Measurements from ENCODE around the gene USF1.

Gene USF1

DNA sequence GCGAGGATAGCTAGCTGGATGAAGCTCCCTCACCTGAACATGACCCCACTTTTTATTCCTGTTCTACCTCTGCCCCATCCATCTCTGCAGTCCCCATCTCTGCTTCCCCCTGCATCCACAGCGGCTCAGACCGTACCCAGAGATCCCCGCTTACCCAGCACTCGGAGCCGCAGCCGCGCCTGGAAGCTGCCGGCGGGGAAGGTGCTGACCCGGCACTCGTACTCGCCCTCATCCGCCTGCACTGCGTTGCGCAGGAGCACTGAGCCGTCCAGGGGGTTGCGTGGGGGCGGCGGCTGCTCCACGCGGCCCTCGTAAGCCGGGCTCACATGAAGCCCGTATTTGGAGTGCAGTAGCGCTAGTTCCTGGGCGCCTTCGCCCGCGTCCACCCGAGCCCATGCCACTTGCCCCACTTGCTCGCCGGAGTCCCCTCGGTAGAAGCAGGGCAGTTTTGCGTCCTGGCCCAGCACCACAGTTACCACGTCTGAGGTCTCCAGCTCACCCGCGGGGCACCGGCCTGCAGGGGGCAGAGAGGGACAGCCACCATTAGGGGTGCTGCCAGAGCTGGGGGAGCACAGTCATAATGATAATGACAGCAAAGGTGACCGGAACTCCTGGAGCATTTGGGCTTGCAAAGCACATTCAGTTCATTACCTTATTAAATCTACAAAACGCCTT, 33.8 kb upstream of the USF1 start:
- DNase-seq (ENCODE audit: low read depth, low spot score), result no peak
- in situ Hi-C loops (cut with HindIII; ENCODE audit: low sequenced_read_pairs), result no loop called here
- no peak for TF ChIP-seq CTCF (IDR thresholded peaks at IDR 0.05; ENCODE audit: low read depth, low read length)

GRCh38 chr1:161077426-161077825, 31.6 kb upstream of the USF1 start:
- H3K4me3 ChIP-seq (ENCODE audit: low read depth, low read length), result no peak overlapping the region
- no peak for DNase-seq (ENCODE audit: low read depth, low spot score)
- in situ Hi-C loops (cut with HindIII; ENCODE audit: low sequenced_read_pairs), result no loop called here
- TF ChIP-seq CTCF (IDR thresholded peaks at IDR 0.05; ENCODE audit: low read depth, low read length), result no peak

More for the DNA sequence above, 33.8 kb upstream of the USF1 start:
- no peak overlapping the region for H3K4me3 ChIP-seq (ENCODE audit: low read depth, low read length)

DNA sequence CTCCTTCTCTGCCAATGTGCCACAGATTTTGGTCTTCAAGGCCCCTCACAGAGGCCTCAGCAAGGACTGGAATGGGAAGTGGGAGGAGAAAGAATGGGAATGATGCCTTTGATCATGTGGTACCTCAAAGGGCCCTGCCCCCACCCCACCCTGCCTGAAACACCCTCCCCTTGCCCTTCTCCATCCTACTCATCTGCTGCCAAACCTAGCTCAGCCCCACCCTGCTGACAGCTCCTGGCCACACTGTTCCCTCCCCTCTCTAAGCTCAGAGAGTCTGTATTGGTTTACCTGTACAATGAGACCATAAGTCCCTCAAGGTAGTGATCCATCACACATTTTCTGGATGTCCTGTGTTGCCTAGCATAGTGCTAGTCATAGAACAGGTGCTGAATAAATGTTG, 30.6 kb upstream of the USF1 start:
- DNase-seq (ENCODE audit: low read depth, low spot score), result no peak
- no peak overlapping the region for H3K4me3 ChIP-seq (ENCODE audit: low read depth, low read length)
- no peak for TF ChIP-seq CTCF (IDR thresholded peaks at IDR 0.05; ENCODE audit: low read depth, low read length)
- in situ Hi-C loops (cut with HindIII; ENCODE audit: low sequenced_read_pairs), result no loop called here

DNA sequence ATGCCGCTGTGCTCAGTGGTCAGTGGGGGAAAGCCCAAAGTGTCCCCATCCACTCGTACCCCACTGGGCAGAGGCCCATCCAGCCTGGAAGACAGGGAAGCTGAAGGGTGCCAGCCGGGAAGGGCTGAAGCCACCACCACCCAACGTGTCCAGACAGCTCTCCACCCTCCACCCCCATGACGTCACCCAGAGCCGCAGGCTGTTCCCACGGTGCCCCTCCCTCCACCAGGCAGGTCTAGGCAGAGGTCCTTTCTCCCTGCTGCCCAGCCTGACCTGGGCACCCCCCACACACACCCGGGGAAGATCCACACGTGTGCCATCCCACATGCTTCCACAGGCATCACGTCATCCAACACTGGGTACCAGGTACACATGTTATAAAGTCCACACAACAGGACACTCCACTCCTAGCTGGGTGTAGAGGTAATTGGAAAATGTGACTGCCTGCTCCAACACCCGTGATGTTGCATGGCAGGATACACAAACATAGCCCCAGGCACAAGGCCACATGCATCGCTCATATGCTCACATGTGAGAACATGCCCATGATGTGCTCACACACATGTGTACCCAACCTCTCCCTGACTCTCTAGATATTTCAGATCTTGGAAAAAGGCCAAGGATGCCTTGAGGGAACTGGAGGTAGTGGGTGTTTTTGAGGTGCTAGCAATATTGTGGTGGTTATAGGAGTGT, 29.0 kb upstream of the USF1 start:
- in situ Hi-C loops (cut with HindIII; ENCODE audit: low sequenced_read_pairs), result no loop called here
- no peak for TF ChIP-seq CTCF (IDR thresholded peaks at IDR 0.05; ENCODE audit: low read depth, low read length)
- no peak overlapping the region for H3K4me3 ChIP-seq (ENCODE audit: low read depth, low read length)
- no peak for DNase-seq (ENCODE audit: low read depth, low spot score)

DNA sequence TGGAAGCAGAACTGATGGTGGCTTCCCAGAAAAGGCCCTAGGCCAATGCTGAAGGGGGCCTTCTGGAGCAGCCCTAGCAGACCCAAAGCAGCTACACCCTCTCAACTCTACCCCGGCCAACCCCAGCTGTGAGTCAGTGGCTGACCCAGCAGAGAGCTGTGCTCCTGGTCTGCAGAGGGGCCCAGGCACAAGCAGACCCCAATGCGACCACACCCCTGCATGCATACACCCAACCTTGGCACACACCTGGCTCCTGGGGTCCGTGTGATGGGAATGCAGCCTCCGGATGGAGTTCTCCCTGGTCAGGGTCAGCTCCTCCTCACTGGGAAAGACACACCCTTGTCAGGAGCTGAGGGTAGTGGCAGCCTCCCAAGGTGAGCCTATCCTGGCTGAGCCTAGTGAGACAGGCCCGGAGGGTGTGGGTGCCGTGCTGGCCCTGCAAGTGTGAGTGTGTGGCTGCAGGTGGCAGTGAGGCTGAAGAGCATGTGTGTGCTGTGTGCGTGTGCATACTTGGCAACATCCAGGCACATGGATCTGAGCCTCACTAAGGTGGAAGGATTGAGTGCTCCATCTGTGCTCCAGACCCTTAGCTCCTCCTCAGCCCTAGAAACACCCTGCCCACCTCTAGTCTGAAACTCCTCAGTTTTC, 27.8 kb upstream of the USF1 start:
- in situ Hi-C loops (cut with HindIII; ENCODE audit: low sequenced_read_pairs), result no loop called here
- H3K4me3 ChIP-seq (ENCODE audit: low read depth, low read length), result no peak overlapping the region
- TF ChIP-seq CTCF (IDR thresholded peaks at IDR 0.05; ENCODE audit: low read depth, low read length), result no peak
- no peak for DNase-seq (ENCODE audit: low read depth, low spot score)

DNA sequence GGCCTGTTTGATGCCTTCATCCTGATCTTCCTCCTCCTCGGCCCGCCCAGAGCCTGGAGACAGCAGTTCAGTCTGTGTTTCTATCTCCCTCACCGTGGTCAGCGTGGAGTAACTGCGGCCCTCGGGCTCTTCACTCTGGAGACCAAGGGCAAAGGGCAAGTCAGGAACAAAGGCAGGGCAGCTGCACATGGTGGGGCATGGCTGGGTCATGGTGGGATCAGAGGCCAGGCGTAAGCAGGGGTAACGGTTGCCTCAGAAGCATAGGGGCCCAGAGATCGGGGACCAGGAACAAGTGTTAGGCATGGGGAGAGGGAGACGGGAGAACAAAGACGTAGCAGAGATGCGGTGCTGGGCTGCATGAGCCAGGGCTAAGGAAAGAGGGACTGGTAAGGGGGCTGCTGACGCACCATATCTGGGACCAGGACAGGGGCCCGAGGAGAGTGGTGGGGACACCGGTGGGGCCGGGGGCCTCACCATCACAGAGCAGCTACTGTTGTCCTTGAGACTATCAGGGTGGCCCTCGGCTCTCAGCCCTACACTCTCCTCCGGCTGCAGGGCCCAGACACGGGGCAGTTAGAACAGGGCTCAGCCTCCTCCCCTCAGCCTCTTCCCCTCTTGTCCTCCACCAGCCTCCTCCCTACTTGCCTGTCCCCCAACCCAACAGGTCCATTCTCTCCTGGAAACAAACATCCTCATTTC, 27.1 kb upstream of the USF1 start:
- TF ChIP-seq CTCF (IDR thresholded peaks at IDR 0.05; ENCODE audit: low read depth, low read length), result no peak
- in situ Hi-C loops (cut with HindIII; ENCODE audit: low sequenced_read_pairs), result no loop called here
- DNase-seq (ENCODE audit: low read depth, low spot score), result no peak
- H3K4me3 ChIP-seq (ENCODE audit: low read depth, low read length), result no peak overlapping the region

Measured in astrocyte of the spinal cord (primary cell).